Occipital lobe (tissue), 2 donors: ENCODE results near the gene TUBGCP6. TPM values are rescaled to one million over a fixed set of nuclear protein-coding genes. Genes with fewer than 3 reads are reported as not detected.

Experiments
- DNase-seq: peaks from one replicate; lab custom pipeline; 2025; lab: John Stamatoyannopoulos, UW
- total RNA-seq: library from RNA; depleted of rRNA; stranded (reverse); fragments of >200 nt; gene quantifications from one replicate; pipeline ENCODE4 v1.2.3, GENCODE V29; 2014

The TUBGCP6 gene
- total RNA-seq, 1 donor from 2014 or later = 34.0 TPM

- DNase-seq = no peak
Measured at GRCh38 chr22:50184004-50184901, 60.6 kb downstream of the TUBGCP6 start.

- no peak for DNase-seq
Measured at GRCh38 chr22:50183141-50183971, 61.5 kb downstream of the TUBGCP6 start.

- DNase-seq = no peak
Measured at GRCh38 chr22:50182176-50183081, 62.4 kb downstream of the TUBGCP6 start.

GRCh38 chr22:50180727-50181521 lies 63.9 kb downstream of the TUBGCP6 start:
- no peak for DNase-seq

- no peak for DNase-seq
Measured at GRCh38 chr22:50179937-50180726, 64.7 kb downstream of the TUBGCP6 start.

- DNase-seq = no peak
Measured at GRCh38 chr22:50178871-50179869, 65.7 kb downstream of the TUBGCP6 start.

- DNase-seq = no peak
Measured at GRCh38 chr22:50178471-50178864, 66.4 kb downstream of the TUBGCP6 start.

GRCh38 chr22:50177537-50178470 lies 67.0 kb downstream of the TUBGCP6 start:
- no peak for DNase-seq

GRCh38 chr22:50176850-50177536 lies 67.8 kb downstream of the TUBGCP6 start:
- no peak for DNase-seq

- no peak for DNase-seq
Measured at GRCh38 chr22:50175921-50176849, 68.6 kb downstream of the TUBGCP6 start.

- no peak for DNase-seq
Measured at GRCh38 chr22:50175191-50175461, 69.7 kb downstream of the TUBGCP6 start.

GRCh38 chr22:50174382-50175190 lies 70.2 kb downstream of the TUBGCP6 start:
- no peak for DNase-seq

- DNase-seq = no peak
Measured at GRCh38 chr22:50173983-50174355, 70.9 kb downstream of the TUBGCP6 start.

- DNase-seq = no peak
Measured at GRCh38 chr22:50173311-50173982, 71.4 kb downstream of the TUBGCP6 start.
